ENCODE measurements around the gene DDX17. TPM values are rescaled to one million over a fixed set of nuclear protein-coding genes. Genes with fewer than 3 reads are reported as not detected.

The DDX17 gene
- total RNA-seq, 1 experiment from 2014 or later: 234 TPM

DNA sequence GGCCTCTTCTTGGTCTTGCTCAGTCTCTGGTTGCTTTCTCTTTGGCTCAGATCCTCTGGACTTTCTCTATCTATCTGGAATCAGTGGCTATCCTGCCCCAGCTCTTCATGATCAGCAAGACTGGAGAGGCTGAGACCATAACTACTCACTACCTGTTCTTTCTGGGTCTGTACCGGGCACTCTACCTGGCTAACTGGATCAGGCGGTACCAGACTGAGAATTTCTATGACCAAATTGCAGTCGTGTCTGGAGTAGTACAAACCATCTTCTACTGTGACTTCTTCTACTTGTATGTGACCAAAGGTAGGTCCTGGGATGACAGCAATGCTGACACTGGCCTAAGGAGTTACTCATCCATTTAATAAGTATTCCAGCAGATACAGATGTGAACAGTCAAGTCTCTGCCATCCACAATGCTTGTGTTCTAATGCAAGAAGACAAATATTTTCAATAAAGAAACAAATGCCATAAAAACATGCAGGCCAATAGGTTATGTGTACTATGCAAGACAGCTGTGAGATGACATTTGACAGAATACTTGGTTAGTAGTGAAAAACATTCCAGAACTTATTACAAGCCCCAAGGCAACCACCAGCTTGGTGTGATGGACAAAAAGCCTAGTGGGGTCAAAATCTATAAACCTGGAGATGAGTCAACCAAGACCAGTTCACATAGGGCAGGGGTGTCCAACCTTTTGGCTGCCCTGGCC is 24.8 kb downstream of the DDX17 start:
- CTCF ChIA-PET: no interaction called here
- TF ChIP-seq EGR1 (IDR thresholded peaks at IDR 0.05; ENCODE audit: low read depth): no peak
- TF ChIP-seq ELF1 (IDR thresholded peaks at IDR 0.05; ENCODE audit: borderline replicate concordance, low read depth): no peak
- no peak for TF ChIP-seq TCF7L2 (IDR thresholded peaks at IDR 0.05; ENCODE audit: borderline replicate concordance, extremely low read depth, insufficient read depth, insufficient read length)
- TF ChIP-seq, protein P1, sequence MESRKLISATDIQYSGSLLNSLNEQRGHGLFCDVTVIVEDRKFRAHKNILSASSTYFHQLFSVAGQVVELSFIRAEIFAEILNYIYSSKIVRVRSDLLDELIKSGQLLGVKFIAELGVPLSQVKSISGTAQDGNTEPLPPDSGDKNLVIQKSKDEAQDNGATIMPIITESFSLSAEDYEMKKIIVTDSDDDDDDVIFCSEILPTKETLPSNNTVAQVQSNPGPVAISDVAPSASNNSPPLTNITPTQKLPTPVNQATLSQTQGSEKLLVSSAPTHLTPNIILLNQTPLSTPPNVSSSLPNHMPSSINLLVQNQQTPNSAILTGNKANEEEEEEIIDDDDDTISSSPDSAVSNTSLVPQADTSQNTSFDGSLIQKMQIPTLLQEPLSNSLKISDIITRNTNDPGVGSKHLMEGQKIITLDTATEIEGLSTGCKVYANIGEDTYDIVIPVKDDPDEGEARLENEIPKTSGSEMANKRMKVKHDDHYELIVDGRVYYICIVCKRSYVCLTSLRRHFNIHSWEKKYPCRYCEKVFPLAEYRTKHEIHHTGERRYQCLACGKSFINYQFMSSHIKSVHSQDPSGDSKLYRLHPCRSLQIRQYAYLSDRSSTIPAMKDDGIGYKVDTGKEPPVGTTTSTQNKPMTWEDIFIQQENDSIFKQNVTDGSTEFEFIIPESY (IDR thresholded peaks at IDR 0.05; ENCODE audit: extremely low read depth, insufficient replicate concordance, low read length): no peak
- TF ChIP-seq CBX3 (IDR thresholded peaks at IDR 0.05; ENCODE audit: low read depth): no peak
- TF ChIP-seq, protein P2, sequence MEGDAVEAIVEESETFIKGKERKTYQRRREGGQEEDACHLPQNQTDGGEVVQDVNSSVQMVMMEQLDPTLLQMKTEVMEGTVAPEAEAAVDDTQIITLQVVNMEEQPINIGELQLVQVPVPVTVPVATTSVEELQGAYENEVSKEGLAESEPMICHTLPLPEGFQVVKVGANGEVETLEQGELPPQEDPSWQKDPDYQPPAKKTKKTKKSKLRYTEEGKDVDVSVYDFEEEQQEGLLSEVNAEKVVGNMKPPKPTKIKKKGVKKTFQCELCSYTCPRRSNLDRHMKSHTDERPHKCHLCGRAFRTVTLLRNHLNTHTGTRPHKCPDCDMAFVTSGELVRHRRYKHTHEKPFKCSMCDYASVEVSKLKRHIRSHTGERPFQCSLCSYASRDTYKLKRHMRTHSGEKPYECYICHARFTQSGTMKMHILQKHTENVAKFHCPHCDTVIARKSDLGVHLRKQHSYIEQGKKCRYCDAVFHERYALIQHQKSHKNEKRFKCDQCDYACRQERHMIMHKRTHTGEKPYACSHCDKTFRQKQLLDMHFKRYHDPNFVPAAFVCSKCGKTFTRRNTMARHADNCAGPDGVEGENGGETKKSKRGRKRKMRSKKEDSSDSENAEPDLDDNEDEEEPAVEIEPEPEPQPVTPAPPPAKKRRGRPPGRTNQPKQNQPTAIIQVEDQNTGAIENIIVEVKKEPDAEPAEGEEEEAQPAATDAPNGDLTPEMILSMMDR (IDR thresholded peaks at IDR 0.05 in 2 of 3, conservative IDR thresholded peaks at IDR 0.05 in 1 of 3; ENCODE audit: borderline replicate concordance in 1 of 3, insufficient read depth in 1 of 3, low read depth in 2 of 3, low read length in 2 of 3): no peak
- TF ChIP-seq MAX (IDR thresholded peaks at IDR 0.05): no peak
- no peak for TF ChIP-seq SRF (IDR thresholded peaks at IDR 0.05; ENCODE audit: low read depth)
- TF ChIP-seq FOSL1 (IDR thresholded peaks at IDR 0.05; ENCODE audit: low read depth): no peak
- TF ChIP-seq POLR2A (IDR thresholded peaks at IDR 0.05; ENCODE audit: borderline replicate concordance, extremely low read depth, insufficient read depth, insufficient read length): no peak
- no peak for TF ChIP-seq EZH2phosphoT487 (IDR thresholded peaks at IDR 0.05; ENCODE audit: borderline replicate concordance)
- no peak for TF ChIP-seq POLR2AphosphoS5 (IDR thresholded peaks at IDR 0.05; ENCODE audit: low read depth, low read length)
- TF ChIP-seq CEBPB (IDR thresholded peaks at IDR 0.05; ENCODE audit: low read depth): no peak
- TF ChIP-seq EZH2 (IDR thresholded peaks at IDR 0.05): no peak
- no peak for TF ChIP-seq RAD21 (IDR thresholded peaks at IDR 0.05; ENCODE audit: low read depth)
- no peak for TF ChIP-seq ZNF274 (IDR thresholded peaks at IDR 0.05; ENCODE audit: low read depth, low read length)
- no peak for TF ChIP-seq REST (IDR thresholded peaks at IDR 0.05; ENCODE audit: low read depth)
- TF ChIP-seq YY1 (IDR thresholded peaks at IDR 0.05; ENCODE audit: extremely low read depth, insufficient replicate concordance, low read depth, low read length): no peak
- TF ChIP-seq JUND (IDR thresholded peaks at IDR 0.05): no peak
- TF ChIP-seq, protein P3, sequence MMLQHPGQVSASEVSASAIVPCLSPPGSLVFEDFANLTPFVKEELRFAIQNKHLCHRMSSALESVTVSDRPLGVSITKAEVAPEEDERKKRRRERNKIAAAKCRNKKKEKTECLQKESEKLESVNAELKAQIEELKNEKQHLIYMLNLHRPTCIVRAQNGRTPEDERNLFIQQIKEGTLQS (IDR thresholded peaks at IDR 0.05): no peak
- no peak overlapping the region for H3K9ac ChIP-seq (ENCODE audit: low read length)
- no peak overlapping the region for H2AFZ ChIP-seq (ENCODE audit: low read depth, low read length, poor library complexity, severe bottlenecking)
- no peaks in the 10 kb centered on the region for H3K4me1 ChIP-seq (ENCODE audit: control insufficient read depth in 1 of 2, insufficient read depth in 2 of 2, low read length in 2 of 2)
- RAD21 ChIA-PET (ENCODE audit: low non-redundant PET in 1 of 2, low total read pairs in 2 of 2, uncharacterized antibody in 2 of 2, unreplicated experiment in 2 of 2): no interaction called here
- DNase-seq (ENCODE audit: low read depth, low spot score) (no peak), ATAC-seq (no peak)
- POLR2A ChIA-PET: interaction anchor here (1.2 kb wide), 1 partner anchor 15 kb away, joined by 4 read pairs; no protein-coding TSS in a partner anchor
- no peak overlapping the region for H3K27ac ChIP-seq (ENCODE audit: low read depth, low read length)
- no peak overlapping the region for H3K4me3 ChIP-seq (replicated peaks in 1 of 2; ENCODE audit: low read depth in 1 of 2, low read length in 2 of 2)
- H3K4me2 ChIP-seq (ENCODE audit: low read length): no peak overlapping the region
- H3K9me2 ChIP-seq (ENCODE audit: insufficient read depth): no peaks in the 10 kb centered on the region
- intact Hi-C loops (cut with micrococcal nuclease): no loop called here
- H3K9me3 ChIP-seq (ENCODE audit: control insufficient read depth in 1 of 2, insufficient read depth in 1 of 2, low read depth in 1 of 2, low read length in 2 of 2): no peaks in the 10 kb centered on the region
- no TSS peak for BruUV-seq (replicated peaks)
- peaks cover 5% of the 10 kb centered on the region; the same call in 1 of the 2 replicates for H3K79me2 ChIP-seq (ENCODE audit: insufficient read depth, low read length)
- H4K20me1 ChIP-seq (ENCODE audit: insufficient read depth): no peaks in the 10 kb centered on the region
- H3K36me3 ChIP-seq (ENCODE audit: control insufficient read depth in 1 of 2, insufficient read depth in 2 of 2, low read length in 2 of 2): peaks cover 31 to 49% of the 10 kb centered on the region in 2 experiments
- H3K27me3 ChIP-seq (ENCODE audit: insufficient read depth, low read length): no peaks in the 10 kb centered on the region

All from HCT116 (cell line).